Measurements from ENCODE around the gene DHODH. TPM values are rescaled to one million over a fixed set of nuclear protein-coding genes. Genes with fewer than 3 reads are reported as not detected.

DHODH gene
- total and polyA plus RNA-seq, 2 experiments from 2014 or later, result 11.5 to 11.9 TPM

DNA sequence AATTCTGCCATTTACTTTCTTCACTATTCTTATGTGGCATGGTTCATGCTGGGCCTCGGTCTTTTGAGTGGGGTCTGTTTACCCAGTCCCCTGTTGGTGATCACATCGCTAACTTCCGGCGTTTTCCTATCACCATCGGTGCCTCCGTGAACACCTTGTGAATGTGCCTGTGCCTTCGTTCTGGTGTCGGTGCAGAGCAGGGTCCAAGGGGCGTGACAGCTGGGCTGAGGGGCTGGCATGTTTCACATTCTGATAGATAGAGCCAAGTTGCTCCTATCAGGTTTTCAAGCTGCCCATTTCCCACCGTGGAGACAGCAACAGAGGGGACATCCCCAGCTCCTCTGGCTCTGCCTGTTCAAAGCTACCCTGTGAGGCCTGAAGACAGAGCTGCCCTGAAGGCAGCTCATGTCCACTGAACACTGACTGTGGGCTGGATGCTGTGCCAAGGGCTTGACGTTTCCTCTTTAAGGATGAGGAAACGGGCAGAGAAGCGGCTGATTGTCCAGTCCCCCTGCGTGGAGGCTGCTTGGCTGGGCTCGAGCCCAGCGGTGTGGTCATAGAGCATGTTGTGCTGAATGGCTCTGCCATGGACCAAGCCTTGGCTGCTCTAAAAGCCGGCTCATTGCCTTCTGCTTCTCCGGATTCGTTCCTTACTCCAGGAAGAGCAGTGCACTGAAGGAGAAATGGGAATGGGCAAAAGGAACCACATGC lies 17.0 kb downstream of the DHODH start:
- H3K27ac ChIP-seq, result no peak overlapping the region
- H3K4me3 ChIP-seq, result no peak overlapping the region
- H3K36me3 ChIP-seq, result no peaks in the 10 kb centered on the region
- no peaks in the 10 kb centered on the region for H3K27me3 ChIP-seq
- no peaks in the 10 kb centered on the region for H3K9me3 ChIP-seq (ENCODE audit: low read depth)
- DNase-seq (ENCODE audit: low read depth in 1 of 2, low spot score in 1 of 2), result no peak
- TF ChIP-seq, protein P1, sequence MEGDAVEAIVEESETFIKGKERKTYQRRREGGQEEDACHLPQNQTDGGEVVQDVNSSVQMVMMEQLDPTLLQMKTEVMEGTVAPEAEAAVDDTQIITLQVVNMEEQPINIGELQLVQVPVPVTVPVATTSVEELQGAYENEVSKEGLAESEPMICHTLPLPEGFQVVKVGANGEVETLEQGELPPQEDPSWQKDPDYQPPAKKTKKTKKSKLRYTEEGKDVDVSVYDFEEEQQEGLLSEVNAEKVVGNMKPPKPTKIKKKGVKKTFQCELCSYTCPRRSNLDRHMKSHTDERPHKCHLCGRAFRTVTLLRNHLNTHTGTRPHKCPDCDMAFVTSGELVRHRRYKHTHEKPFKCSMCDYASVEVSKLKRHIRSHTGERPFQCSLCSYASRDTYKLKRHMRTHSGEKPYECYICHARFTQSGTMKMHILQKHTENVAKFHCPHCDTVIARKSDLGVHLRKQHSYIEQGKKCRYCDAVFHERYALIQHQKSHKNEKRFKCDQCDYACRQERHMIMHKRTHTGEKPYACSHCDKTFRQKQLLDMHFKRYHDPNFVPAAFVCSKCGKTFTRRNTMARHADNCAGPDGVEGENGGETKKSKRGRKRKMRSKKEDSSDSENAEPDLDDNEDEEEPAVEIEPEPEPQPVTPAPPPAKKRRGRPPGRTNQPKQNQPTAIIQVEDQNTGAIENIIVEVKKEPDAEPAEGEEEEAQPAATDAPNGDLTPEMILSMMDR (IDR thresholded peaks at IDR 0.05; ENCODE audit: low read depth, low read length), result no peak
- H3K4me1 ChIP-seq (ENCODE audit: low read depth), result no peaks in the 10 kb centered on the region

DNA sequence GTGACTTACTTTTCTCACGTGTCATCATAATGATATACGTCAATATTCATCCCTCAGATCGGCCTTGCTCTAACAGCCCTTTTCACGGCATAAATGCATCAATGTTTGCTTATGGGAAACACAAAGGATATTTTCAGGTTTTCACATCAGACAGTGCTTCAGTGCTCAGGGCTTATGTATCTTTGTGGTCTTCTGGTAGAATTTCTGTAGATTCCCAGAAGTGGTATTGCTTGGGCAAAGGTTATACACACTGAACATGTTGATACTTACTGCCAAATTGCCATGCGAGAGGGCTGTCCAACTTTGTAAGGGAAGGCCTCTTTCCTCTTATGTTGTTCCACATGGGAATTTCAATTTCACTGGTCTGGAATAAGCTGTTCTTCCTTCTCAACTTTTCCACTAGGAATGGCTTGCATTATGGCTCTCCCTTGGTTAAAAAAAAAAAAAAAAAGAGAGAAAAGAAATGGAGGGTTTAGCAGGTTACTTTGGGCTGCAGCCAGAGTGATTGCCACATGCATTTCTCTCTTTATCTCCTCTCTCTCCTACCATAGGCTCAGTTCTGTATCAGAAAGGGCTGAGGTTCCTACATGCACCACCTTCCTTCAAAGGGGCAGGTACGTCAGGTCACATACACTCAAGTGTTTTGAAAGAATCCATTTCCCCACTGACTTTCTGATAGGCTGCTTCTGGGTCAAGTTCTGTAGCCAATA lies 19.3 kb downstream of the DHODH start:
- Histone ChIP-seq H3K4me1 (ENCODE audit: low read depth) (no peaks in the 10 kb centered on the region), H3K4me3 (no peak overlapping the region), H3K36me3 (no peaks in the 10 kb centered on the region), H3K27ac (no peak overlapping the region), H3K9me3 (ENCODE audit: low read depth) (no peaks in the 10 kb centered on the region), H3K27me3 (no peaks in the 10 kb centered on the region)
- no peak for DNase-seq (ENCODE audit: low read depth in 1 of 2, low spot score in 1 of 2)
- TF ChIP-seq, protein P1 (IDR thresholded peaks at IDR 0.05; ENCODE audit: low read depth, low read length), result no peak

DNA sequence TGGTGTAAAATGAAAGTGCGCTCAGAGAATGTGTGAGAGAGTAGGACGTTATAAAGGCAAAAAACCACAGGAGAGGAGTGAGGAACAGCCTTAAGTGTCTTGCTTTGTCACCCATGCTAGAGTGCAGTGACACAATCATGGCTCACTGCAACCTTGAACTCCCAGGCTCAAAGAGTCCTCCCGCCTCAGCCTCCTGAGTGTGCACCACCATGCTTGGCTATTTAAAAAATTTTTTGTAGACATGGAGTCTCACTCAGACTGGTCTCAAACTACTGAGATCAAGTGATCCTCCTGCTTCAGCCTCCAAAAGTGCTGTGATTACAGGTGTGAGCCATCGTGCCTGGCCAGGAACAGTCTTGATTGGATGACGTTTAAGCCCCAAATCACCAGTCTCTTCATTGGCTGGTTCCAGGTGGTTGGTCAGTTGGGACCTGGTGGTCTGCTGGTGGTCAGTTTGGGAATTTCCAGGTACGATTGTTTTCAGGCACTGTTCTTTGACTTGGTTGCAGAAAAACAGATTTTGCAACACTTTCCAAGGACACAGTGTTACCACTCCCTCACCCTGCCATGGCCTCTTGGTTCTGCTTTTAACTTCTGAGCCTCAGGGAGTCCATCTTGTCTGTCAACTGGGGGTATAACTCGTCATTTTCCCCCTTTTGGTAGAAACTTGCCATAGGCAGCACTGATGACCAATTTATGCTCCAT lies 21.2 kb downstream of the DHODH start:
- no peaks in the 10 kb centered on the region for H3K36me3 ChIP-seq
- no peak overlapping the region for H3K27ac ChIP-seq
- H3K27me3 ChIP-seq, result no peaks in the 10 kb centered on the region
- TF ChIP-seq, protein P1 (IDR thresholded peaks at IDR 0.05; ENCODE audit: low read depth, low read length), result no peak
- no peaks in the 10 kb centered on the region for H3K9me3 ChIP-seq (ENCODE audit: low read depth)
- DNase-seq (ENCODE audit: low read depth in 1 of 2, low spot score in 1 of 2), result no peak
- H3K4me3 ChIP-seq, result no peak overlapping the region
- H3K4me1 ChIP-seq (ENCODE audit: low read depth), result no peaks in the 10 kb centered on the region

DNA sequence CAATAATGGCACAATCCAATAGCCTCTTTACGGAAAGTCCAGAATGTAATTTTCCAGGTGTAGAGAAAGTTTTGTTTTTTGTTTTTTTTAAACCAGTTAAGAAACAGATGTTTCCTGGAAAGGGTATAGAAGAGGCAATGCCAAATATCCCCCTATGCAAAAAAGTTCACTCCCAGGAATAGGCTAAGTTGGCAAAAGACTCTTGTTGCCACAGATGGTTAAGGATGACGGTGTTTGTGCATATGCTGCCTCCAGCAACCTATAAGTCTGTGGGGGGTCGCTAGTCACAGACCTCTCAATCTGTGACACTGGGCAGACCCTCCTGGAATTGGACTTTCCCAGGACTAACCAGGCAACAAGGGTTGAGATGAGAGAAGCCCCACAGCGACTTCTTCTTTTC lies 24.9 kb downstream of the DHODH start:
- Histone ChIP-seq H3K4me1 (ENCODE audit: low read depth) (no peaks in the 10 kb centered on the region), H3K27ac (no peak overlapping the region), H3K27me3 (no peaks in the 10 kb centered on the region), H3K9me3 (ENCODE audit: low read depth) (no peaks in the 10 kb centered on the region), H3K36me3 (no peaks in the 10 kb centered on the region), H3K4me3 (no peak overlapping the region)
- no peak for DNase-seq (ENCODE audit: low read depth in 1 of 2, low spot score in 1 of 2)
- TF ChIP-seq, protein P1 (IDR thresholded peaks at IDR 0.05; ENCODE audit: low read depth, low read length), result no peak

DNA sequence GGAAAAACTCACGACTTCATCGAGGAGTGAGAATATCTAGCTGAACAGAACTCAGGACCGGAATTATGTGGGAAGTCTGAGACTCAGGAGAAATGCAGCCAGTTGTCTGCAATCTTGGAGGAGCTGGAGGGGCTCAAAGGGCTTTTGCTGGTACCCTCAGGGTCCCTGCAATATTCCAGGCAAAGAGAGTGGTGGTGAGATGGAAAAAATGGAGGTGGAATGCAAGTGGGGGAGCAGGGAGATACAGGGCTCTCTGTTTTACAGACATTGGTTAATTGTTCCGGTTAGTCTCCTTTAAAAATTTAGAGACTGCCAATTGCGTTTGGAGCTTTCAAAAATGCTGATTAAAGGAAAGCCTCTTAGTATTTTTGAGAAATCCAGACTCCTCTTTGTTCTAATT lies 27.6 kb downstream of the DHODH start:
- Histone ChIP-seq H3K4me1 (ENCODE audit: low read depth) (no peaks in the 10 kb centered on the region), H3K36me3 (no peaks in the 10 kb centered on the region), H3K4me3 (no peak overlapping the region), H3K27me3 (no peaks in the 10 kb centered on the region), H3K27ac (no peak overlapping the region), H3K9me3 (ENCODE audit: low read depth) (no peaks in the 10 kb centered on the region)
- TF ChIP-seq, protein P1 (IDR thresholded peaks at IDR 0.05; ENCODE audit: low read depth, low read length), result no peak
- DNase-seq (ENCODE audit: low read depth in 1 of 2, low spot score in 1 of 2), result no peak

All from cardiac muscle cell (in vitro differentiated cells and primary cell).